Karpas-422 (cell line): Measurements from ENCODE around the gene COL16A1. TPM values are rescaled to one million over a fixed set of nuclear protein-coding genes. Genes with fewer than 3 reads are reported as not detected.
A peak's percentile ranks its signal among the peaks of the same experiment; 100 is the strongest.

Source experiments
- DNase-seq: peaks from one replicate; pipeline ENCODE4 v3.0.0-alpha.2; 2015
- H2AFZ ChIP-seq: fragments of 200-600 bp; sonication (generic); 2 replicates; pipeline ENCODE4 v1.6.1; 2014; ENCODE audit warnings: antibody characterized with exemption, low read length, mixed read lengths
- H3K27ac ChIP-seq: fragments of 200-600 bp; sonication (generic); 2 replicates; pipeline ENCODE4 v1.5.1; 2014; ENCODE audit warnings: mild to moderate bottlenecking, low read length, moderate library complexity
- H3K27me3 ChIP-seq: fragments of 200-600 bp; sonication (generic); 2 replicates; pipeline ENCODE4 v1.6.1; 2014; ENCODE audit warnings: low read length, mixed read lengths
- H3K36me3 ChIP-seq: fragments of 200-600 bp; sonication (generic); 2 replicates; pipeline ENCODE4 v1.6.1; 2014; ENCODE audit warnings: low read length, mixed read lengths; ENCODE audit not compliant: insufficient read depth
- H3K4me1 ChIP-seq: fragments of 200-600 bp; sonication (generic); 2 replicates; pipeline ENCODE4 v1.6.1; 2014; ENCODE audit warnings: mild to moderate bottlenecking, low read length, mixed read lengths
- H3K4me2 ChIP-seq: fragments of 200-600 bp; sonication (generic); 2 replicates; pipeline ENCODE4 v1.6.1; 2014; ENCODE audit warnings: low read length, low read depth, mild to moderate bottlenecking; ENCODE audit not compliant: poor library complexity, severe bottlenecking
- H3K4me3 ChIP-seq: fragments of 200-600 bp; sonication (generic); 2 replicates; pipeline ENCODE4 v1.5.1; 2014; ENCODE audit warnings: mild to moderate bottlenecking, antibody characterized with exemption, low read length, mixed read lengths
- H3K79me2 ChIP-seq: fragments of 200-600 bp; sonication (generic); 2 replicates; pipeline ENCODE4 v1.6.1; 2014; ENCODE audit warnings: mild to moderate bottlenecking, low read length, mixed read lengths
- H3K9ac ChIP-seq: fragments of 200-600 bp; sonication (generic); 2 replicates; pipeline ENCODE4 v1.6.0; 2014; ENCODE audit warnings: low read length
- H3K9me2 ChIP-seq: fragments of 200-600 bp; sonication (generic), shearing (Covaris generic); replicated peaks from 2 replicates; pipeline ENCODE4 v1.6.0; 2014; ENCODE audit warnings: mild to moderate bottlenecking, low read length, moderate library complexity; ENCODE audit not compliant: insufficient read depth
- H3K9me3 ChIP-seq: fragments of 300-700, 200-600 bp; sonication (generic); 2 replicates; pipeline ENCODE4 v1.6.1; 2014; ENCODE audit warnings: low read length, mixed read lengths
- H4K20me1 ChIP-seq: fragments of 200-600 bp; sonication (generic); 2 replicates; pipeline ENCODE4 v1.6.1; 2014; ENCODE audit warnings: mild to moderate bottlenecking, antibody characterized with exemption, low read length, low read depth; ENCODE audit not compliant: insufficient read depth
- total RNA-seq: library from RNA; depleted of rRNA; stranded (reverse); fragments of >200 nt; shearing (Covaris generic); gene quantifications from 2 replicates; pipeline ENCODE4 v1.2.3, GENCODE V29; 2014; ENCODE audit warnings: low replicate concordance

Gene COL16A1
- total RNA-seq, 1 experiment from 2014 or later, result not detected

GRCh38 chr1:31717341-31717740 is 13.5 kb upstream of the COL16A1 start:
- Histone ChIP-seq H3K9me2 (no peaks in the 10 kb centered on the region), H3K4me1 (peaks cover 6% of the 10 kb centered on the region), H3K27me3 (no peaks in the 10 kb centered on the region), H2AFZ (no peak overlapping the region), H3K9ac (no peak overlapping the region), H3K4me2 (no peak overlapping the region), H3K4me3 (no peak overlapping the region), H4K20me1 (peaks cover 6% of the 10 kb centered on the region; the same call in 1 of the 2 replicates), H3K27ac (no peak overlapping the region), H3K9me3 (no peaks in the 10 kb centered on the region), H3K36me3 (no peaks in the 10 kb centered on the region), H3K79me2 (no peaks in the 10 kb centered on the region)
- no peak for DNase-seq

GRCh38 chr1:31715873-31716220 is 12.0 kb upstream of the COL16A1 start:
- Histone ChIP-seq H3K4me3 (no peak overlapping the region), H3K27me3 (no peaks in the 10 kb centered on the region), H3K9me2 (no peaks in the 10 kb centered on the region), H3K4me2 (no peak overlapping the region), H3K79me2 (no peaks in the 10 kb centered on the region), H4K20me1 (0 out of 2 replicates have a peak, but pooled peaks cover 6% of the 10 kb centered on the region), H3K4me1 (peaks cover 6% of the 10 kb centered on the region), H2AFZ (no peak overlapping the region), H3K9ac (no peak overlapping the region), H3K27ac (no peak overlapping the region), H3K36me3 (no peaks in the 10 kb centered on the region), H3K9me3 (no peaks in the 10 kb centered on the region)
- DNase-seq, result no peak

GRCh38 chr1:31715087-31715872 is 11.5 kb upstream of the COL16A1 start:
- peak overlapping the region; percentile 51 for H3K4me2 ChIP-seq
- peaks cover 6% of the 10 kb centered on the region for H3K4me1 ChIP-seq
- H3K79me2 ChIP-seq, result no peaks in the 10 kb centered on the region
- H2AFZ ChIP-seq, result no peak overlapping the region
- H3K9me2 ChIP-seq, result no peaks in the 10 kb centered on the region
- DNase-seq, result peak; percentile 69
- H3K9ac ChIP-seq, result 0 out of 2 replicates have a peak overlapping the region, but pooled peaks have one; percentile 35
- peak overlapping the region; percentile 38; the same call in 1 of the 2 replicates for H3K4me3 ChIP-seq
- no peaks in the 10 kb centered on the region for H3K9me3 ChIP-seq
- H3K27me3 ChIP-seq, result no peaks in the 10 kb centered on the region
- H4K20me1 ChIP-seq, result 0 out of 2 replicates have a peak, but pooled peaks cover under 1% of the 10 kb centered on the region
- no peak overlapping the region for H3K27ac ChIP-seq
- no peaks in the 10 kb centered on the region for H3K36me3 ChIP-seq

GRCh38 chr1:31714442-31715086 is 10.7 kb upstream of the COL16A1 start:
- H4K20me1 ChIP-seq, result no peaks in the 10 kb centered on the region
- H3K27ac ChIP-seq, result no peak overlapping the region
- peak overlapping the region; percentile 51 for H3K4me2 ChIP-seq
- no peaks in the 10 kb centered on the region for H3K9me3 ChIP-seq
- H3K9ac ChIP-seq, result peak overlapping the region; percentile 35; the same call in 1 of the 2 replicates
- peak overlapping the region; percentile 38; the same call in 1 of the 2 replicates for H3K4me3 ChIP-seq
- H3K36me3 ChIP-seq, result no peaks in the 10 kb centered on the region
- H3K79me2 ChIP-seq, result no peaks in the 10 kb centered on the region
- no peaks in the 10 kb centered on the region for H3K9me2 ChIP-seq
- peaks cover 6% of the 10 kb centered on the region for H3K4me1 ChIP-seq
- H2AFZ ChIP-seq, result no peak overlapping the region
- no peaks in the 10 kb centered on the region for H3K27me3 ChIP-seq
- peak; percentile 77 for DNase-seq

- H3K9ac ChIP-seq, result no peak overlapping the region
- no peak overlapping the region for H3K4me2 ChIP-seq
- no peaks in the 10 kb centered on the region for H4K20me1 ChIP-seq
Measured at GRCh38 chr1:31712630-31713029, 8.8 kb upstream of the COL16A1 start.

GRCh38 chr1:31712068-31712467 is 8.3 kb upstream of the COL16A1 start:
- Histone ChIP-seq H3K27ac (no peak overlapping the region), H3K9me3 (no peaks in the 10 kb centered on the region), H3K4me3 (no peak overlapping the region), H4K20me1 (no peaks in the 10 kb centered on the region), H3K9me2 (no peaks in the 10 kb centered on the region), H3K27me3 (no peaks in the 10 kb centered on the region), H3K4me1 (peaks cover 6% of the 10 kb centered on the region), H3K4me2 (no peak overlapping the region), H3K9ac (no peak overlapping the region), H2AFZ (no peak overlapping the region), H3K79me2 (no peaks in the 10 kb centered on the region), H3K36me3 (no peaks in the 10 kb centered on the region)
- DNase-seq, result no peak

More at GRCh38 chr1:31712630-31713029, 8.8 kb upstream of the COL16A1 start:
- Histone ChIP-seq H2AFZ (no peak overlapping the region), H3K4me3 (no peak overlapping the region), H3K27me3 (no peaks in the 10 kb centered on the region), H3K9me3 (no peaks in the 10 kb centered on the region), H3K36me3 (no peaks in the 10 kb centered on the region), H3K9me2 (no peaks in the 10 kb centered on the region), H3K4me1 (peaks cover 6% of the 10 kb centered on the region), H3K27ac (no peak overlapping the region), H3K79me2 (no peaks in the 10 kb centered on the region)
- DNase-seq, result no peak

- H3K9me2 ChIP-seq, result no peaks in the 10 kb centered on the region
- no peaks in the 10 kb centered on the region for H4K20me1 ChIP-seq
- no peaks in the 10 kb centered on the region for H3K9me3 ChIP-seq
- H3K27ac ChIP-seq, result no peak overlapping the region
- H3K9ac ChIP-seq, result no peak overlapping the region
- no peak for DNase-seq
- H2AFZ ChIP-seq, result no peak overlapping the region
- H3K4me3 ChIP-seq, result no peak overlapping the region
- H3K79me2 ChIP-seq, result no peaks in the 10 kb centered on the region
- H3K36me3 ChIP-seq, result no peaks in the 10 kb centered on the region
- no peak overlapping the region for H3K4me2 ChIP-seq
- H3K4me1 ChIP-seq, result peaks cover 6% of the 10 kb centered on the region; the same call in 1 of the 2 replicates
- H3K27me3 ChIP-seq, result no peaks in the 10 kb centered on the region
Measured at GRCh38 chr1:31708324-31708723, 4.5 kb upstream of the COL16A1 start.

GRCh38 chr1:31707711-31708110 is 3.9 kb upstream of the COL16A1 start:
- no peak overlapping the region for H3K27ac ChIP-seq
- no peaks in the 10 kb centered on the region for H3K79me2 ChIP-seq
- H3K4me1 ChIP-seq, result peaks cover 6% of the 10 kb centered on the region; the same call in 1 of the 2 replicates
- H3K9me2 ChIP-seq, result no peaks in the 10 kb centered on the region
- no peak overlapping the region for H3K9ac ChIP-seq
- no peaks in the 10 kb centered on the region for H3K36me3 ChIP-seq
- H2AFZ ChIP-seq, result no peak overlapping the region
- H3K4me2 ChIP-seq, result no peak overlapping the region
- DNase-seq, result peak; percentile 58
- H3K9me3 ChIP-seq, result no peaks in the 10 kb centered on the region
- H3K4me3 ChIP-seq, result no peak overlapping the region
- H4K20me1 ChIP-seq, result no peaks in the 10 kb centered on the region
- H3K27me3 ChIP-seq, result no peaks in the 10 kb centered on the region
